DMS153 treated with DMSO at 0.1 percent for 48 hours (cell line): ENCODE results near the gene DSCAML1.

Source experiments
- DNase-seq: peaks from one replicate; lab custom pipeline; 2025; ENCODE audit not compliant: unreplicated experiment; lab: John Stamatoyannopoulos, UW

Gene DSCAML1

DNA sequence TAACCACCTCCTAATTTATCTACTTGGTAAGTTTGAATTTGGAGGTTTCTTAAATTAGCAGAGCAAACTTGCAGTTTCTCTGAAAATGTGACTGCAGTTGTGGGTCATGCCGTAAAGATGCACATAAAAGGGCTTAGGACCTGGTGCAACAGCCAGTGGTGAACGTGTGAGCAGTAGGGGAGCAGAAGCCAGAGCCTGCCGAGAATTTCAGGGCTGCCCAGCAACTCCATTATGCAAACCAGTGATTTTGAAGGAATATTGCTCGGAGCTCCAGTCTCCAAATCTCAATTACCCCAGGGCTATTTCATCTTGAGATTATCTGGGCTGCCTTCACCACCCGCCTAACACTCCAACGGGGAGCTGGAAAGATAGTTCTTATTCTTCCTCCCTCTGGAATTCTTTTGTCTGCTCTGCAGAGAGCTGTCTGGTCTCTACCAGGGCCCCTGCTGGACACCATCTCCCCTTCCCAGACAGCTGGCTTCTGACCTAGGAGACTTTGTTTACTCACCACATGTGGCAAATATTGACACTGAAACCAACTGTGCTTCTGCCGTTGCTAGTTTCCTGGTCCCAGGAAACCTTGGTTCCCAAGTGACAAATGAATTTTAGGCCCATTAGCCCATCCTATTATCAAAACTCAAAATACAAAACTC, 93.9 kb downstream of the DSCAML1 start:
- peak; percentile 78 for DNase-seq

- DNase-seq = no peak
Observed at GRCh38 chr11:117701781-117702180, 95.2 kb downstream of the DSCAML1 start.

DNA sequence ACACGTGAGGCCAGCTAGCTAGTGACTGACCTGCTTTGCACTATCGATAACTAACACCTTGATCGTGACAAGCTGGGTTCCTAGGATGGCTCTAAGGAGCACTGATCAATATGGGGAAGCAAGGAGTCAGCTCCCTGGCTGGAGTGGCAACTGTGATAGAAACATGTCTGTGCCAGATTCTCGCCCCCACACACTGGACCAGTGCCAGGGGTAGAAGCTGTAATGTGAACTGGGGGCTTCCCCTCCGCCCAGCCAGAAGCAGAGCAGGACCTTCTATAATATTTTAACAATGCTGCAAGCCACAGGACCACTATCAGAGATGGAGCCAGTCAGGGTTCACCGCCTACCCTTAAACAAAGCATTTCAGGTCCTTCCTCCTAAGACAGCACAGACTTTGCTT, 96.5 kb downstream of the DSCAML1 start:
- DNase-seq = no peak

DNA sequence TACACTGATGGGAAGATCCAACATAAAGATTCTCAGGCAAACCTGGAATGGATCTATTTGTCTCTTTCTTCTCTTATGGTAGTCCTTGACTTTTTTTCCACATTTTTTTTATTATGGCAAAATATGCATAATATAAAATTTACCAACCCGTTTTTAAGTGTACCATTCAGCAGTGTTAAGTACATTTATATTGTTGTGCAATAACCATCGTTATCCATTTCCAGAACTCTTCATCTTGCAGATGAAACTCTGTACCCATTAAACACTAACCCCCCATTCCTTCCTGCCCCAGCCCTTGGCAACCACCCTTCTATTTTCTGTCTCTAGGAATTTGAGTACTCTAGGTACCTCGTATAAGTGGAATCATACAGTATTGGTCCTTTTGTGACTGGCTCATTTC, 99.7 kb downstream of the DSCAML1 start:
- no peak for DNase-seq

DNA sequence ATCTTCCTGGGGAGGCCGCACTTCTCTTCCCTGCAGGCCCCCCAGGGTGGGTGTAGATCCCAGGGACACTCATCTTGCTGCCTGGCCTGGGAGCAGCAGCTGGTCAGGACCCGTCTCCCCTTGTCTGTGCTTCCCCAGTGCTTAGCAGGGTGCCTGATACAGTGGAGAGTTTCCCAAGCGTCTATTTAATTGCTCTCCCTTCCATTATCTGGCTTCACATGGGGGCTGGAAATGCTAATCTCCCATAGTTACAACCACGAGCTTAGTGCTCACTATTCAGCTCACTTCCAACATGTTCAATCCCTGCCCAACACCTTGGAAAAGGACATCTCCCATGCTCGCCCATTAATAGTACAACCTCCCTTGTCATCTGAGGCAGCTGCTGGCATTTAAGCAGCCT, 100.5 kb downstream of the DSCAML1 start:
- no peak for DNase-seq

DNA sequence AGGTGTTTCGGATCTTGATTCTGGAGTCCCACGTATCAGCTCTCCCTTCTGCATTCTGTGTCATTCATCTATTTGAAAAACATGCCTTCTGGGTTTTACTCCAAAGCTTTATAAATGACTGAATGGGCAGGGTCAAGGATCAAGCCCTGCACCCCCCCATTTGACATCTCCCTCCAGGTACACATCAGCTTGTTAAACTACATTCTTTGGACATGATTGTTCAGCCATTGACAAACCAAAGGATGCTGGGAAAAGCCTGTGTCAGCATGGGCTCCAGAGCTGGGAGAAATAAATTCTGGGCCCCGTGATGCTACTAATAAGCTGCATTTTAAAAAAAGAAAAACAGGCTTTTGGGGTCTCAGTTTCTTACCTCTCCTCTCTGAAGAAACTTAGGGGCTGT, 103.7 kb downstream of the DSCAML1 start:
- no peak for DNase-seq

DNA sequence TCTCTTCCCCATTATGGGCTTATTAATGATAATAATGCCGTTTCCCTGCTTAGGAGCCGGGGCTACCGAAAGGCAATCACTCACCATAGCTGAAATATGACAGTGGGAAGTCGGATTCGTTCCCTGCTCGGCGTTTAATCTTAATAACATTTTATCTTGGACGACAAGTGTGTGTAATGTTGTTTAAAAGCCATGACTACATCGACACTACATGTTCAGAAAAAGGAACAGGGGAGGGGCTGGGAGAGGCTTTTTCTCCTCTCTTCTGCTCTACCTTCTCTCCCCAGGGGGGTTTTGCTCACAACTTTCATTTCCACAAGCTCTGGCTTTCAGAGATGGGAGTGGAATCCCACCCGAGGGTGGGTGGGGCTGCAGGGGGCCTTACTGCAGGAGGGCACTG, 105.5 kb downstream of the DSCAML1 start:
- DNase-seq = no peak

- no peak for DNase-seq
Observed at GRCh38 chr11:117691218-117691514, 105.8 kb downstream of the DSCAML1 start.

DNA sequence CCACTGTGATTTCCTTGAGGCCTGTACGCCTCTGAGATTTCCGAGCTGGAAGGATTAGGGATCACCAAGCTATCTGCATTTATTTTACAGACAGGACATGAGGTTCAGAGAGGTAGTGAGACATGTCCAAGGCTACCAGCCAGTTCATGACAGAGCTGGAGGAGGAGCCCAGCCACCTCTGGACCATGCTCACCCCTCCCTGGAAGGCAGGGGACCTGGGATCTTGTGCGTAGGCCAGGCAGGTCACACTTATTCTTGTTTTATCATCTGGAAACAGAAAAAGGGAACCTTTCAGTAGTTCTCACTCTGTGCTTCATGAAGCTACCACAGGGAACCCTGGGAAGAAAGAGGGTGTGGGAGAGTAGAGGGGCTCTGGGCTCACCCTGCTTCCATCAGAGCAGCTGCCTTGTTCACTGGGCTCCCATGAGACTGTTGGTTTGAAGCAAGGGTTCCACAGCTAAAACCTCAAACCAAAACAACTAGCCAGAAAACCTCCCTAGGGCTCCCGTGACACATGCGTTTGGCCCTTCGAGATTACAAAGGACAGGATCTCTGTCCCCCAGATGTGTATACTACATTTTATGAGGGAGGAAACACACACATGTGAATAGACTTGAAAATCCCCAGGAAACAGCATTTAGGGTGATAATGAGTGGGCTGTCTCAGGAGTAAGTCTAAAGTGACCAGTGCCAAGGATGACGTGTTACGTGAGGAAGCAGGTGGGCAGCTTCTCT, 106.4 kb downstream of the DSCAML1 start:
- no peak for DNase-seq

- no peak for DNase-seq
Observed at GRCh38 chr11:117688255-117688797, 108.7 kb downstream of the DSCAML1 start.

DNA sequence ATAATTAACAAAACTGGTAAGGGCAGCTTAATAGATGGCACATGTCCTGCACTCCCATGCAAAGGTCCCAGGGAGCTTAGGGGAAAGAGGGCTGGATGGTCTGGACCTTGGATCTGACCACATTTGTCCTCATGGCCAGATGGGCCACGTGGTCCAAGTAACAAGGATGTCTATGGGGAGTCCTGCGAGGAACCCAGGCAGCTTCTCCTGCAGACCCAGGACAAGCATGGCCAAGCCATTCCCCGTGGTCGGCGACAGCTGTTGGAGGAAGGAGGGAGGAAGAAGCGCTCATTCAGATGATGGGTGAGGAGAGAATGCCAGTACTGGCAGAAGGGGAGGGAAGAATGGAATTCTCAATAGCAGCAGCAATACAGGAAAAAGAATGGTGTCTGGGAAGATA, 109.2 kb downstream of the DSCAML1 start:
- no peak for DNase-seq

DNA sequence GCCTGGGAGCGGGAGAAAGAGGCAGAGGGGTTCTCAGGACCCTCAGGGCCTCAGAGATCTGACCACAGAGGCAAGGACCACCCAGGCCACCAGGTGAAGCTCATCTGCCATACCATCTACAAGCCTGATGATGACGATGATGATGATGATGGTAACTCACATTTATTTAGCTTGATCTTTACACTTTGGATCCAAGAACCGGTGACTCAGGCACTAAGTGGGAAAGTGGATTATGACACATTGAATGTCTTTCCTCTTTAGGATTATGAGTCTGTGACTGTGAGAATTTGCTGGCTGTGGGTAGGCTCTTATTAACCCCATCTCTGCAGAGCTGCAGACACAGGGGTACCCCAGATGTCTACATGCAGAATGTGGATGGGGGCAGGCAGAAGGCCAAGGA, 110.3 kb downstream of the DSCAML1 start:
- no peak for DNase-seq

GRCh38 chr11:117685566-117685965, 111.5 kb downstream of the DSCAML1 start:
- DNase-seq = no peak

DNA sequence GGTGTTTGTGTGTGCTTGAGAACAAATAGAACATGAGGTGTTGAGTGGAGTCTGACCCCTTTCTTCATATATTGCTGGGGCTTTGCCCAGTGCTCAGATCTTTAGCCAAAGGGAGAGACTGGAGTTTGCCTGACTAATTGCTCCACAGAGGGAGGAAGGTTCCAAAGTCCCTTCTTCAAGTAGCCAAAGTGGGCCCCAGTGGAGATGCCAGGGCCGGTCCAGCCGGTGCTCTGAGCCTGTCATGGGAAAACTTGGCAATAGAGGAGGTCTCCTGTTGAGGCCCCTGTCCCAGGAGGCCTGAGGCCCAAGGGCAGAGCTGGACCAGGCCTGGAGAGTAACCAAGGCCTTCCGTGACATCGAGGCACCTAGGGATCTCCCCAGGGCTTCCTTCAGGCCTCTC, 112.3 kb downstream of the DSCAML1 start:
- no peak for DNase-seq

- no peak for DNase-seq
Observed at GRCh38 chr11:117684111-117684510, 112.9 kb downstream of the DSCAML1 start.

- no peak for DNase-seq
Observed at GRCh38 chr11:117681438-117681837, 115.6 kb downstream of the DSCAML1 start.

DNA sequence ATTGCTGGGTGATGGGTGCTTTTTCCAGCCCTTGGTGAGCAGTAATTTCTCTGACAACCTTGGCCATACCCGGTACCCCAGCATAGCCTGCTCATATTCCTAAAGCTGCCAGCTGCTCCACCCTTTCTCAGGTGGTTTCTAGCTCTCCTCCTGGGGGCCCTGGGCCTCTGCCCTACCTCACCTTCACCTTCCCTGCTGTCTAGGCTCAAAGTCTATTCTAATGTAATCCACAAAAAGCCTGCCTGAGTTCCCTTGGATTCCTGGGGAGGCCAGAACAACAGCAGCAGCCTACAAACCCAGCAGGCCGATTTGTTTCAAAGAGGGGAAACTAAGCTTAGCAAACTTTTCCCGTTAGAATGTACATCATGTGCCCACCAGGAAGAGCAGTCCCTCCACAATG, 117.6 kb downstream of the DSCAML1 start:
- no peak for DNase-seq

DNA sequence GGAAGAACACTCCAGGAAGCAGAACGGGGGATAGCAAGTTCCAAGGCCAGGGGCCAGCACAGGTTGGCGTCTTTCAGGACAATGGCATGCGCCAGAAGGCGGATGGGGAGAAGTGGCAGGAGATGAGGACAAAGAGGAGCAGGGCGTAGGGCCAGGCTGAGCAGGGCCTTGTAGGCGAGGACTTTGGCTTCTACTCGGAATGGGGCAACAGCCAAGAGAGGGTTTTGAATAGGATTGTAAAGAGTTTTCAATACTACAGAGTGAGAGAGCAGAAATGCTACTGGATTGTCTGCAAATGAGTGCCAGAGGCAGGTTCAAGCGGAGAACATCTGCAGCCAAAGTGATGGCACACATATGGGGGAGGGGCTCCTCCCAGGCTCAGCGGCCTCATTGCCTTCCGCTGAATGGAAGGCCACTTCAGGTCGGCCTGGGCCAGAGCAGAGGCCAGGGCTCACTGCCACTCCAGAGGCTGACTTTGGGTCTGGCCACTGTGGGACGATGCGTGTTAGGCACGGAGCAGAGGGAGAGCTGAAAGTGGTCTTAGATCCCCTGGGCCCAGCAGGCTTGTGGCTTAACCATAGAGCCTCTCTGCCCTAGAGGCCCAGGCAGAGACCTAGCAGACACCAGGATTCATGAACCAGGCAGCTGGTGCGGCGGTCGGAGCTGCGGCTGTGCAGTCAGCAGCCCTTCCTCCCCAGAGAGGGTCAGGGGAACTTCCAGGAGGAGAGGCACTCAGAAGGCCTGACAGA, 118.2 kb downstream of the DSCAML1 start:
- no peak for DNase-seq

DNA sequence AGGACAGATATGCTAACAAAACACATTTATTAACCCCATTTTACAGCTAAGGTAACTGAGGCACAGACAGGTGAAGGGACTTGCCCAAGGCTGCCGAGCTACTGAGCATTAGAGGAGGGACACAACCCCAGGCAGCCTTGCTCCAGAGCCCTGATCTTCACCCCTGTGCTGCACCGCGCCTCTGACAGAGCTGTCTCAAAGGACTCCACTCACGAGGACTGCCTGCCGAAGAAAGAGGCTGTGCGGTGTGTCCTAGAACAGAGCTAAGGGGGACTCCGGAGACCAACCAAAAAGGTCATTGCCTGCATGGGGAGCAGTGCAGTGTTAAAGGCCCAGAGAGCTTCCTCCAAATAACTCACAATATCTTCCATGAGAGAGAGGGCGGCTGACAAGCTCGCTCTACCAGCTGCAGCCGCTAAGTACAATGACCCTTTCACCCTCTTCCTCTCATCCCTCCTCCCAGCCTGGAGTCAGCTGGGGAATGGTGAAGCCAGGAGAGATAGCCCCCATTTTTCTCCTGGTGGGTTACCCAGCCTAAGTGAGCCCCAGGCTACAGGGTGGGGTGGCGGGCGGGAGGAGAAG, 119.2 kb downstream of the DSCAML1 start:
- DNase-seq = no peak

- DNase-seq = no peak
Observed at GRCh38 chr11:117676501-117676900, 120.5 kb downstream of the DSCAML1 start.

DNA sequence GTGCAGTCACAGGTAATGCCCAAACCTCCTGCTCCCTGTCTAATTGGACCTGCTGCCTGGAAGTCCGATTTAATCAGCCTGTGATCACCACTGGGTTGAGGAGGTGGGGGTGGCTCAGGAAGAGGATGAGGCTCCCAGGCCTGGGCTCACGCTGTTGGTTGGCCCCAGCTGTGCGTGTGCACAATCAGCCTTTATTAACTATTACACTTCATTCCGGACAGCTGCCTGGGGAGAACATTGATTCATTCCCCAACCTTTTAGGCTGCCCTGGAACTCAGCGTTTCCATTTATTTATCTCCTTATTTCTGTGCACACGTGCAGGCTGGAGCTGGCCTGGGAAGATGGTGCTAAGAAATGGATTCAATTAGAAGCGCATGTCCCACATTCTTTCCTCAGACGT, 123.4 kb downstream of the DSCAML1 start:
- DNase-seq = no peak

DNA sequence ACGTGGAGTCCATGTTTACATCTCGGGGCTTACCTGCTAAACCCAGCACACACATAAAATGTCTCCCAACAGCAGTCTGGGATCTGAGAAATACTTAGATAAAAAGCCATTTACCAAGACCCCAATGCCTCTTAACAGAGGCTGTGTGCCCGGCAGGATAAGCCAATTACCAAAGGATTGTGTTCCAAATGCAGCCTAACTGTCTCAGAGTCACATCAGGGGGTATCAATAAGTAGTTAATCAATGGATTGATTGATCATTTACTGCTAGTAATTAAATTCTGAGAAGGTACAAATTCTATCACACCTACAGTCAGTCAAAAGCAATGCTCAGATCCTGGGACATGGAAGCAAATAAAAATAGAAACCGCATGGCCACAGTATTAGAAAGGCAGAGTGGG, 125.6 kb downstream of the DSCAML1 start:
- DNase-seq = no peak
